ENCODE results near the gene SALL2.
A peak's percentile ranks its signal among the peaks of the same experiment; 100 is the strongest.
"Not testable (repeated sequence)": the region's sequence is repeated elsewhere in the genome, so short reads cannot be mapped to it uniquely, and the experiment has no call there.

Gene SALL2

GRCh38 chr14:21525962-21526671 lies at the start of gene SALL2:
TSS of gene SALL2 (minus strand) at chr14:21526346. CDS start at chr14:21526127, 219 bp downstream.
- peak; percentile 91 for DNase-seq

GRCh38 chr14:21575661-21576060 lies 49.5 kb upstream of the SALL2 start:
- DNase-seq: no peak

GRCh38 chr14:21572604-21573003 lies 46.5 kb upstream of the SALL2 start:
- DNase-seq: no peak

- DNase-seq: no peak
These were observed 32.6 kb upstream of the SALL2 start for GRCh38 chr14:21558703-21559170.

- DNase-seq: peak; percentile 94
These were observed 31.1 kb upstream of the SALL2 start for GRCh38 chr14:21557084-21557901.

- DNase-seq: no peak
These were observed 30.4 kb upstream of the SALL2 start for GRCh38 chr14:21556378-21557083.

- DNase-seq: no peak
These were observed 27.1 kb upstream of the SALL2 start for GRCh38 chr14:21553266-21553665.

GRCh38 chr14:21544588-21544987 lies 18.4 kb upstream of the SALL2 start:
- not testable (repeated sequence) for DNase-seq

GRCh38 chr14:21543963-21544362 lies 17.8 kb upstream of the SALL2 start:
- DNase-seq: no peak

- no peak for DNase-seq
These were observed 17.4 kb upstream of the SALL2 start for GRCh38 chr14:21543521-21543960.

- DNase-seq: no peak
These were observed 15.4 kb upstream of the SALL2 start for GRCh38 chr14:21541413-21542074.

GRCh38 chr14:21539189-21539940 lies 13.2 kb upstream of the SALL2 start:
- DNase-seq: no peak

GRCh38 chr14:21537090-21537424 lies 10.9 kb upstream of the SALL2 start:
- DNase-seq: no peak

- DNase-seq: no peak
These were observed 10.4 kb upstream of the SALL2 start for GRCh38 chr14:21536418-21537089.

GRCh38 chr14:21535545-21536417 lies 9.6 kb upstream of the SALL2 start:
- DNase-seq: no peak

- DNase-seq: no peak
These were observed 8.4 kb upstream of the SALL2 start for GRCh38 chr14:21534576-21534975.

- DNase-seq: no peak
These were observed 7.1 kb upstream of the SALL2 start for GRCh38 chr14:21533294-21533693.

- DNase-seq: no peak
These were observed 3.4 kb upstream of the SALL2 start for GRCh38 chr14:21529515-21529914.

- no peak for DNase-seq
These were observed 2.5 kb upstream of the SALL2 start for GRCh38 chr14:21528381-21529348.

Measured in NCI-H1105 treated with DMSO at 0.1 percent for 48 hours (cell line).